GM19193 (cell line): ENCODE results near the gene CIRBP.

Source experiments
- POLR2A ChIP-seq: IDR thresholded peaks from 4 replicates; pipeline ENCODE4 v1.6.1; 2011; ENCODE audit not compliant: insufficient read depth, insufficient read length; ENCODE audit errors: extremely low read depth

CIRBP gene

DNA sequence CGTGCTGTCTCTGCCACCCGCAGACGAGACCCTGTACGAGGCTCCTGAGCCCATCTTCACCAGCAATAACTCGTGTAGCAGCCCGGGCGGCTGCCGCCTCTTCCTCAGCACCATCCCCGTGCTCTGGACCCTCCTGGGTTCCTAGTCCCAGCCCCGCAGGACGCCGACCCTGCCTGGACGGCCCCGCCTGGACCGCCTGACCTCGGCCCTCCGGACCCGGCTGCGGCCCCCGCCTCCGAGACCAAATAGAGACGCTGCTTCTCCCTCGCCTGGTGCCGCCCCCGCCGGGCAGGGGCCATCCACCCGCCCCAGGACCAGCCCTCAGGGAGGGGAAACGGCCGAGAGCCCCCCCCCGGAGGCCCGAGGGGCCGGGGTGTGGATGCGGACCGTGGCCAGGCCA lies 30.7 kb downstream of the CIRBP start:
- TF ChIP-seq POLR2A, result no peak

DNA sequence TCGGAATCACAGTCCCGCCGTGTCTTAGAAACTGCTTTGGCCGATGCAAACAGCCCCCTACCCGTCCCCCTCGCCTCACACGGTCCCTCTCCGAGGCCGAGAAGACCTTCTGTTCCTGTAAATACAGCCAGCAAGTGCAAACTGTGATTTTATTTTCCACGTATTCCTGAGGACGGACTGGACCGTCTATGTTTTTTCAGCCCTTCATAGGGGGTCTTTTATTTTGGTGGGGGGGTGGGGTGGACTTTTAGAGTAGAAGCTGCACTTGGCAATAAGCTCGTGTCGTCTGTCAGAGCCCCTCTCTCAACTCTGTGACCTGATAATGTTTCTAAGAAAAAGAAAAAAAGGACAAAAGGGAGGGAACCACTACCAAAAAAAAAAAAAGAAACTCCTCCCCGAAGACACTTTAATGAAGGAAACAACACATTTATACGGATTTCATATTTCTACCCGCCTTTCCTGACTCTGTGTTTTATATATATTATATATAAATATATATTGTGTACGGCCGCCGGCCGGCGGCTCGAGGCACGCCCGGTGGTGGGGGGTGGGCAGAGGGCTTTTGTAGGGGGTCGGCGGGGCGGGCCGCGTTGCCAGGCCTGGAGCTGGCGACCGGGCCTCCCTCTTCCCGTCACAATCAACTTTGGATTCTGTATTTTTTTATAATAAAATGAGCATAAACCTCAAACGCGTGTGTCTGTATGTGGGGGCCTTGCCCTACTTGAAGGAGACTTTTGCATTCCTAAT lies 31.8 kb downstream of the CIRBP start:
- no peak for TF ChIP-seq POLR2A

DNA sequence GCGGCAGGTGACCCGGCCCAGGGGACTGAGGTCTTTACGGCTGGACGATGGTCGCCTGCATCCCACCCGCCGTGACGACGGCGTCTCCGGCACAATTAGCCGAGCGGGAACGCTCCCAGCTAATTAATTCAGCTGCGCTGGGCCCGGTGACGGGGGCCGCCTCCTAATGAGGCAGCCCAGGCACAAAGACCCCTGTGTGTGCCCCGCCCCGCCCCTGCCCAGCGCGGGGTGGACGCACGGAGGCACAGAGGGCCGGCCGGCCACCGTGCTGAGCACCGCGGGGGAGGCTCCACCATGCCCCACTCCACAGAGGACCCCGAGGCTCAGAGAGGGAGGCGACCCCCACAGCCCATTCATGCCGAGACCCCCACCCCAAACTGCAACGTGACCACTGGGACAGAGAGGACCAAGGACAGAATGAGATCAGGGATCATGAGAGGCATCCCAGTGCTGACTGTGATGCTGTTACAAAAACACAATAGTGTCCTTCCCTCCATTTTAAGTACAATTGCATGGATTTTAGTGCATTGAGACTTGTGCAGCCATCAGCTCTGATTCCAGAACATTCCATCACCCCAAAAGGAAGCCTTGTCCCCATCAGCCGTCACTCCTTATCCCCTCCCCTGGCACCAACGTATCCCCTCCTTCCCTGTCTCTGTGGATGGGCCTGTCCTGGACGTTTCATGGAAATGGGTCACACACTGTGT lies 33.6 kb downstream of the CIRBP start:
- TF ChIP-seq POLR2A, result no peak

DNA sequence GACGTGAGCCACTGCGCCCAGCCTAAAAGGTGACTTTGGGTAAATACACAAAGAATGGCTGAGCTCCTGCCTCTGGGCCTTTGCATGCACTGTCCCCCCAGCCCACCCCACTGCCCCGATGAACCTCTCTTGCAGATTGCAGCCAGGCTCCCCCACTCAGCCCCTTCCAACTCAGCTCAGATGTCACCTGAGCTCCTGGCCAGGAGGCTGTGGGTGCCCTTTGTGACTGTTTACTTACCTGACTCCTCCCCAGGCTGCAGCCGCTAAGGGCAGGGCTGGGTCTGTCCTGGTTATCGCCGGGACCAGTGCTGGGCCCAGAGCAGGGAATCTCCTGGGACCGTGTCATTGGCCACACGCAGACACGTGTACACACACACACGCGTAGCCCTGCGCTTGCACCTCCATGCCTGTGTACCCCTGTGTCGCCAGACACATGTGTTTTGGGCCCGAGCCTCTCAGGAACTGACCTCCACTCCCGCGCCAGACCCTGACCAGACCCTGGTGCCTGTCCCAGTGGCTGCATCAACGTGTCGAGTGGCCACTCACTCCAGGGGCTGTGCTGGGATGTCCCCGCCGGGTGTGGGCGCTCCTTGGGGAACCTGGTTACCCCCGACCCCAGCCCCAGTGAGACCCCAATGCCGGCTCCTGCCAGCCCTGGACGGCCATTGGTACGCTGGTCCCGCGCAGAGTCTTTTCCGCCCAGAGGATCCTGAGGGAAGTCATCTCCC lies 35.2 kb downstream of the CIRBP start:
- TF ChIP-seq POLR2A, result no peak

DNA sequence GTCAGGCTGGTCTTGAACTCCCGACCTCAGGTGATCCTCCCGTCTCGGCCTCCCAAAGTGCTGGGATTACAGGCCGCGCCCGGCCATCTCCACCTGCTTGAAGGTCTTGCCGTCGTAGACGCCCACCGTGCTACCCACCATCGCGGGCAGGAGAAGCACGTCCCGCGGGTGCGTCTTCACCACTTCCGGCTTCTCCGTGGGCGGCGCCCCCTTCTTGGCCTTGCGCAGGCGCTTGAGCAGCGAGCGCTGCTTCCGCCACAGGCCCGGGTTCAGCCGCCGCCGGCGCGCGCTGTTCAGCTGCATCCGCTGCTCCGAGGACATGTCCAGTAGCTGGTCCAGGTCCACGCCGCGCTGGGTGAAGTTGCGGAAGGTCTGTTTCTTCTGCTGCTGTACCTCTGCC lies 38.2 kb downstream of the CIRBP start:
- no peak for TF ChIP-seq POLR2A

DNA sequence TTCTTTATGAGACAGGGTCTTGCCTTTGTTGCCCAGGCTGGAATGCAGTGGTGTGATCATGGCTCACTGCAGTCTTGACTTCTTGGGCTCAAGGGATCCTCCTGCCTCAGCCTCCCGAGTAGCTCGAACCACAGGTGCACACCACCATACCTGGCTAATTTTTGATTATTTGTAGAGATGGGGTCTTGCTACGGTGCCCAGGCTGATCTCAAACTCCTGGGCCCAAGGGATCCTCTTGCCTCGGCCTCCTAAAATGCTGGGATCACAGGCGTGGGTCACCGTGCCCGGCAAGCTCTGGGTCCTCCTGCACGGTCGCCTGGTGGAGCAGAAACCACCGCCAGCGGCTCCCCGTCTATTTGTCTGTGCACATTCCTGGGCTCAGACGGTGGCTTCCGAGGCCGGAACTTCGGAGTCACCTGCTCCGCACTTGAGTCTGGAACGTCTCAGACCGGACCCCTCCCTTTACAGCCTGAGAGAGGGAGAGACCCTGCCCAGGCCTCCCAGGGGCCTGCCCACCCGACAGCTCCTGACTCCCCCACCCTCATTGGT lies 38.7 kb downstream of the CIRBP start:
- TF ChIP-seq POLR2A, result no peak

DNA sequence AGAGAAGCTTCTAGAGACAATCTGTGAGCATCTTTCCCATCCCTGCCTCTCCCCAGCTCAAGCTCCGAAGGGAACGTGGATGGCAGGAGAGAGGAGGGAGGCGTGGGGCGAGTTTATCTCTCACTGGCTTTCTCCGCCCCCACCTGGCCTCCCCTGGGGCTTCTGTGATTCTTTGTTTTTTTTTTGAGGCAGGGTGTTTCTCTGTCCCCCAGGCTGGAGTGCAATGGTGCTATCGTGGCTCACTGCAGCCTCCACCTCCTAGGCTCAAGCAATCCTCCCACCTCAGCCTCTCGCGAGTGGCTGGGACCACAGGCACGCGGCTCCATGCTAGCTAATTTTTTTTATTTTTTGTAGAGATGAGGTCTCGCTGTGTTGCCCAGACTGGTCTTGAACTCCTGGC lies 39.6 kb downstream of the CIRBP start:
- no peak for TF ChIP-seq POLR2A

DNA sequence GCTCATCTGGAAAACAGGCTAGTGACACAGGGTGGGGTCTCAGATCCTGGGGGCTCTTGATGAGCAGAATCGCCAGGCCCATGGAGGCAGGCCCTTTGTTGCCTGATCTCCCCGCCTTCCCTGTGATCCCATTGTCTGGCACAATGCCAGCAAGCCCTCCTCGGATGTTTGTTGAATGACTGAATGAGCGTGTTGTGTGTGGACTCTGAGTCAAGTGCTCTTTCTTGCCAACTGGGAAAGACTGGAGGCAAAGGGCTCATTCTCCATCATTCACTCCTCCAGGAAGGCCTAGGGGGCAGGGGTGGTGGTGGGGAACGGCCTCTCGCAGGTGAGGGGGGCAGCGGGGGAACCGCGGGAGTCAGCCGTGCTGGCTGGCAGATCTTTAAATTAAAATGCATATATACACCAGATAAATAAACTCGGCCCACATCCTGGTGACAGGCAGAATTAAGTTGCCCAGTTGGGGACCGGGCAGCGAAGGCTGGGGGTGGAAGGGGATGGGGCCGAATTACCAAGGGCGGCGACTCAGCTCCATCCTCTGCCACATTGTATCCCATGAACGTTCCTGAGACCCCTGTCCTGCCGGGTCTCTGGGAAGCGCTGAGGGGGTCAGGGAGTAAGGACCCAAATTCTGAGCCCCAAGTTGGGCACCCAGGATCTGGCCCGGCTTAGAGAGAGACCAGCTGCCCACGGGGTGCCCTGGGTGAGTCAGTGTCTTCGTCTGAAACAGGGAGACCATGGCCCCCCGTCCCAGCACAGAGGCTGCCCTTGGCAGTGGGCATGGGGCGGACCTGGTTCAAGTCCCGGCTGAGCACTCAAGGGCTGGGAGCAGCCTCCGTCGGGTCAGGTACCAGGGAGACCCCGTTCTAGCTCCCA lies 41.1 kb downstream of the CIRBP start:
- TF ChIP-seq POLR2A, result no peak

DNA sequence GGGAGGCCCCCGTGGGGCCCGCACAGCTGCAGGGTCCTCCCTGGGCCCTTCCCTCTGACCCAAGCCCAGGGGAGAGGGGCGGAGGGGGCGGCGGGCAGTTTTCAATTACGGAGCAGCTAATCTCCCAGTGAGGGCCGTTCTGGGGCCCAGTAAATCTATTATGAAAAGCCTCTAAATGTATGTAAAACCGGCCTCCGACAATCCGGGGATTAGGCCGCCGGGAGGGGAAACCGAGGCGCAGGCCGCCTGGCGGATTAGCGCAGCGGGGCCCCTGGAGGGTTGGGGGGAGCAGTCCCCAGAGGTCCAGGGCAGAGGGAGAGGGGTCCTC lies 41.7 kb downstream of the CIRBP start:
- TF ChIP-seq POLR2A, result no peak

DNA sequence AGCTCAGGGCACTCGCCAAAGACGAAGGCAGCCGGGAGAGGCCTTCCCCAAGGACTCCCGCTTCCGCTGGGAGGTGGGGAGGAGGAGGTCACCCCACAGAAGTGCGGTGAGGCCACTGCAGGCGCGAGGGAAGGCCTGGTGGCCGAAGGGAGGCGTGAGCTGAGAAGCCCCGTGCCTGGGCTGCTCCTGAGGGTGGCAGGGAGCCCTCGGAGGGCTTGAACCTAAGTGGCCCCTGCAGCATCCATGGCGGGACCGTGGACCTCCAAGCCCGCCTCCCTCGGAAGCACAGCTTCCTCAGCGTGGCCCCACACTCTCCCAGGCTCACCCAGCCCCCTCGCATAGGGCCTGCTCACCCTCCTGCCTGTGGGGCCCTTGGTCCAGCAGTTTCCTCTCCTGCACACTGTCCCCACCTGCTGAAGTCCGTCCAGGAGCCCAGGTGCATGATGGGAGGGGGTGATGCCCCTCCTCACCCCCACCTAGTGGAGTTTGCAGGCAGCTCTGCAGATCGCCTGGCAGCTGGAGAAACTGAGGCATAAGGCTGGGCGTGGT lies 42.5 kb downstream of the CIRBP start:
- TF ChIP-seq POLR2A, result no peak

DNA sequence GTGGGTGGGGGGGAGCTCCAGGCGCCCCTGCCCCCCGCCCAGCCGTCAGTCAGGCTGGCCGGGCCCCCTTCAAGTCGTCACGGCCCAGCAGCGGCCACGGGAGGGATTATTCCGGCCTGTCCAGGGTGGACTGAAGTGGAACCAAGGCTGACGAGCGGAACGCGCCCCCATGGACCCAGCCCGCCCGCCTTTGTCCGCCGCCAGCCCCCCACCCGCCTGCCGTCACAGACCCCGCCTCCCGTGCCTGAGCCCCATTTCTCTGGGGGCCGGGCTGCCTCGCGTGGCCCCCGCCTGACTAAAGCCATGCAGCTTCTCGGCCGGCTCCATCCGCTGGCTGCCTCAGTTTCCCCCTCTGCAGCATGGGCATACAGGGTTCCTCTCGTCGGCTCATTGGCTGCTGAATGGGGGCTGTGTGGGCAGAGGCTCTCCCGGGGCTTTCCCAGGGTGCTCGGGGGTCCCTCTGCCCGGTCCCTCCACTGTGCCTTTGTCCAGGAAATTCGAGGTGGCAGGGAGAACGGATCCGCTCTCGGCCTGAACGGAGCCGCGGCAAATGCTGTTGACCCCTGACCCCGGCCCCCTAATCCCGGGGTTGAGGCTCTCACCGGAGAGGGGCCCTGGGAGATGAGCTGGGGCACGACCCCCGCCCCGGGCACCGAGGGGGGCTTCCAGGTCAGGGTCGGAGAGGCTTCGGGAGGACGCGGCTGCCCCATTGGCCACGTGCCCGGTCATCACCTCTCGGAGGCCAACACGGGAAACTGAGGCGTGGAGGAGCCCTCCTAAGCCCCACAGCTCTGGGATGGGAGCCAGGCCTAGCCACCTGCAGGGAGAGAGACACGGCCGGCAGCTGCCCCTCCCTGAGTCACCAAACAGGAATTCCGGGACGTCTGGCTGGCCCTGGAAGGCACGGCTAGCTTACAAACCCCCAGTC lies 43.9 kb downstream of the CIRBP start:
- no peak for TF ChIP-seq POLR2A

DNA sequence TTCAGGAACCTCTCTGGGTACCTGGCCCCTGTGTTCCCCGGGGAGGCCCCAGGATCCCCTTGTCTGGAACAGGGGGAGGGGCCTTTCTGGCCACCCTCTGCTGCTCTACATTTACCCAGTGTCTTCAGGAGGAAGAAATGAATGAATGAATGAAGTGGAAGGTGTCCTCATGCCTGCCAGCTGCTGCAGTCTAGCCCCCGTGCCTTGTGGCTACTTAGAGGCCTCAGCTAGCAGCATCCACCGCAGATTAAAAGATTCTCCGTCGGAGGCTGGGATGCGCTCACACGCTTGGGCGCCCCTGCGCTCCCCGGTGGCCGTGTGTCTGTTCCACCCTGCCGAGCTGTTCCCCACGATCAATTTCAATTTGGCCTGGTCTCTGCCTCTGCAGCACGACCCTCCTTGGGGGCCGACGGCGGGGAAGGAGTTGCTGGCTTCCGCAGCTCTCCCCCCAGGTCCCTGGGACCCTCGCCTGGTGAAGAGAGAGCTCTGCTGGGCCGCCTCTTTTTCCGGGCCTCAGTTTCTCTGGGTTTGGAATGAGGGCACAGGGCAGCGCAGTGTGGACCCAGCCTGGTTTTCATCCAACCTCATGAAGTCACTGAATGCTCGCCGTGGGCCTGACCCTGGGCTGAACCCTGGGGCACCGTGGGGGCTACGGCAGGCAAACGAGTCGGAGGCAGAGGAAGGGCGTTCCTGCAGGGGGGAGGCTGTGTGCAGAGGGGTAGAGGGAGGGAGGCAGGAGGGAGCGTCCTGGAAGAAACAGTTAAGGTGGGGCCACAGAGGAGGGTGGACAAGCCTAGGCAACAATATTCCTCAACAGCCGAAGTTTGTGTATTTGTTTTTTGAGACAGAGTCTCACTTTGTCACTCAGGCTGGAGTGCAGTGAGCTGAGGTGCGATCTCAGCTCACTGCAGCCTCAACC lies 44.8 kb downstream of the CIRBP start:
- no peak for TF ChIP-seq POLR2A
